ENCODE results near the gene EPHB2.
A peak's percentile ranks its signal among the peaks of the same experiment; 100 is the strongest.

EPHB2 gene

DNA sequence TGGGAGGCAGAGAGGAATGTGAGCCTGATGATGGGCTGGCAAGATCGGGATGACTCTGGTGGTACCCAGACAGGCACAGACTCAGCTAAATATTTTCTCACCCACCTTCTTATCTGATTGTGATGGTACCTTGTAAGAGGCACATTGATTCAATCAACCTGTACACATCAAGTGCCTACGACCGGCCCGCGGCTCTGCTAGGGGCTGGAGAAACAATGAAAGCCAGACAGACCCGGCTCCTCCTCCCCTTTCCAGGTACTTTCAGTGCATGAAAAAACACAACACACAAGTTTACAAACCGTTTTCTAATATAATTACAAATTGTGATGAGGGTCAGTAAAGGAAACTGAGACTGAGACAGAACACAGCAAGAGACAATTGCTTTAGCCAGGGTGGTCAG, 147.0 kb downstream of the EPHB2 start:
- Histone ChIP-seq H3K9me3 (ENCODE audit: control insufficient read depth, low read length) (no peaks in the 10 kb centered on the region), H3K9ac (ENCODE audit: low read length) (no peak overlapping the region), H3K4me1 (ENCODE audit: control insufficient read depth, insufficient read depth, low read length) (peaks cover 2% of the 10 kb centered on the region), H3K27me3 (replicated peaks; ENCODE audit: control insufficient read depth, insufficient read depth, low read length) (peaks cover 21% of the 10 kb centered on the region), H3K36me3 (ENCODE audit: control insufficient read depth, insufficient read depth, low read length, severe bottlenecking) (no peaks in the 10 kb centered on the region), H3K4me3 (ENCODE audit: low read length) (no peak overlapping the region)
- no peak for DNase-seq (ENCODE audit: low read depth)

DNA sequence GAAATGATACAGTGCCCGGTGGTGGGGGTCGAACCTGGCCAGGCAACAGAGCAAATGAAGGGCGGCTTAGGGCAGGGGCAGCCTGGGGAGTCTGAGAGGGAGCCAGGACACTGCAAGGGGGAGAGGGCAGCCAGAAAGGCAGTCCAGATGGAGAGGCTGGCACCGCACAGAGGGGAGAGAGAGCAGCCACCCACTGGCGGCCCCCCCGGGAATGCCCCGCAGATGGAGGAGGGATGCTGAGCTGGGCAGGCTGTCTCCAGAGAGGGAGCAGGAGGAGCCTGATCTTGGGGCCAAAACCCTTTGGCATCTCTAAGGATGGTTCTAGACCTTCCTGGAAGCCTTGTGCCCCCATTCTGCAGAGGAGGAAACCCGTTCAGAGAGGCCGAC, 149.8 kb downstream of the EPHB2 start:
- Histone ChIP-seq H3K36me3 (ENCODE audit: control insufficient read depth, insufficient read depth, low read length, severe bottlenecking) (no peaks in the 10 kb centered on the region), H3K4me1 (ENCODE audit: control insufficient read depth, insufficient read depth, low read length) (peaks cover 2% of the 10 kb centered on the region), H3K4me3 (ENCODE audit: low read length) (no peak overlapping the region), H3K9me3 (ENCODE audit: control insufficient read depth, low read length) (no peaks in the 10 kb centered on the region), H3K9ac (ENCODE audit: low read length) (no peak overlapping the region), H3K27me3 (replicated peaks; ENCODE audit: control insufficient read depth, insufficient read depth, low read length) (peaks cover 15% of the 10 kb centered on the region)
- DNase-seq (ENCODE audit: low read depth): no peak

DNA sequence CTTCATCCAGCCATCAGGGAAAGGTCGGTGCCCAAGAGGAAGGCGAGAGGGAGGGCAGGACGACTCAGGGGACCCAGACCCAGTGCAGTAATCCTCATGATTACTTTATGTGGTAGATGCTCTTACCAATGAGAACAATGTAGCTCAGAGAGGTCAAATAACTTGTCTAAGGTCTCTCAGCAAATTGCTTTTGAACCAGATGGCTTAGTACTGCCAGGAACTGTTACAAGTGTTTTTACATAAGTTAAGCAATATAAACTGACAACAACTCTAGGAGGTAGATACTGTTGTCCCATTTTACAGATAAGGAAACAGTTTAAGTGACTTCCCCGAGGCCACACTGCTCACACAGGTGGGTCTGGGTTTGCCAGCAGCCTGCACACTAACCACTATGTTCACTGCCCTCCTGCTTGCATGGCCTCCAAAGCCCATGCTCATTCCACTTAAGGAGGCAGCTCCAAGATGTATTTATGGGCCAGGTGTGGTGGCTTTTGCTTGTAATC, 150.3 kb downstream of the EPHB2 start:
- Histone ChIP-seq H3K9me3 (ENCODE audit: control insufficient read depth, low read length) (no peaks in the 10 kb centered on the region), H3K4me1 (ENCODE audit: control insufficient read depth, insufficient read depth, low read length) (peaks cover 2% of the 10 kb centered on the region), H3K4me3 (ENCODE audit: low read length) (no peak overlapping the region), H3K36me3 (ENCODE audit: control insufficient read depth, insufficient read depth, low read length, severe bottlenecking) (no peaks in the 10 kb centered on the region), H3K27me3 (replicated peaks; ENCODE audit: control insufficient read depth, insufficient read depth, low read length) (peaks cover 19% of the 10 kb centered on the region), H3K9ac (ENCODE audit: low read length) (no peak overlapping the region)
- DNase-seq (ENCODE audit: low read depth): no peak

DNA sequence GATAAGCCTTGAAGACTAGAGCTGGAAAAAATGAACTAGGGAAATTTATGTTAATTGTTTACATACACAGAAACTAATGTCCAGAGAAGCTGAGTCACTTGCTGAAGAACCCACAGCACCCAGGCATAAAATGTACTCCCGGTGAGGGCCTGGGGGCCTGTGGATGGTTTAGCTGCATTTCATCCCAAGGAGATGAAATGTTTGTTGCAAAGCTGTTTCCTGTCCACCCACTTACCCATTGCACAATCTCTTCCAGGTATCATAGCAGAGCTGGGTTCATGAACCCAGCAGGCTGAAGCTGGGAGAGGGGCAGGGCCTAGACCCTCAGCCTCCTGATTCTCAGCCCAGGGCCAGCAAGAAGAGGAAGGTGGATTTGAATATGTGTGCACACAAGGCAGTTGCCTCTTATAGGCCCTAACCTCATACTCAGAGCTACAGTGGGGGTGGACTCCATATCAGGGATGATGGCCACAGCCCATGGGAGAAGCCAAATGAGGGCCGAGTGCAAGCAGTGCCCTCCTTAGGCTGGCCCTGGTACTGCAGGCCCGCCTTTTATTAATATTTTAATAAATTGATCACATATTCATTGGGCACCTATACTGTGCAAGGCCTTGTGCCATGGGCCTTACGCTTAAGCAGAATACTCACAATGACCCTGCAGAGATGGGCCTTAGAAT, 151.3 kb downstream of the EPHB2 start:
- Histone ChIP-seq H3K9me3 (ENCODE audit: control insufficient read depth, low read length) (no peaks in the 10 kb centered on the region), H3K4me3 (ENCODE audit: low read length) (no peak overlapping the region), H3K27me3 (replicated peaks; ENCODE audit: control insufficient read depth, insufficient read depth, low read length) (peaks cover 15% of the 10 kb centered on the region), H3K36me3 (ENCODE audit: control insufficient read depth, insufficient read depth, low read length, severe bottlenecking) (no peaks in the 10 kb centered on the region), H3K4me1 (ENCODE audit: control insufficient read depth, insufficient read depth, low read length) (peaks cover 2% of the 10 kb centered on the region), H3K9ac (ENCODE audit: low read length) (no peak overlapping the region)
- DNase-seq (ENCODE audit: low read depth): peak; percentile 66

DNA sequence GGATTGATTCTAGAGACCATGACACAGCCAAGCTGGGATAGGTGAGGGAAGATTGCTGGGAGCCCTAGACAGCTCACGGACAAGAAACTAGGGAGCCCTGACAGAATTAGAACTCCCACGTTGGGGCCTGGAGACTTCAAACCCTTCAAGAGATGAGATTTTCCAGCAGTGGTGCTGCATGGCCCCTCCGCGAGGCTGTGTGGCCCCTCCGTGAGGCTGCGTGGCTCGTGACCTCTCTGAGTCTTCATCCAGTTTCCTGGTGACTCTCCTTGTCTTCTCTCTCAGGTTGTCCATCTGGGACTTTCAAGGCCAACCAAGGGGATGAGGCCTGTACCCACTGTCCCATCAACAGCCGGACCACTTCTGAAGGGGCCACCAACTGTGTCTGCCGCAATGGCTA, 152.1 kb downstream of the EPHB2 start:
- Histone ChIP-seq H3K9ac (ENCODE audit: low read length) (no peak overlapping the region), H3K36me3 (ENCODE audit: control insufficient read depth, insufficient read depth, low read length, severe bottlenecking) (no peaks in the 10 kb centered on the region), H3K4me1 (ENCODE audit: control insufficient read depth, insufficient read depth, low read length) (peaks cover 2% of the 10 kb centered on the region), H3K27me3 (replicated peaks; ENCODE audit: control insufficient read depth, insufficient read depth, low read length) (peaks cover 11% of the 10 kb centered on the region), H3K9me3 (ENCODE audit: control insufficient read depth, low read length) (peaks cover under 1% of the 10 kb centered on the region), H3K4me3 (ENCODE audit: low read length) (no peak overlapping the region)
- DNase-seq (ENCODE audit: low read depth): no peak

DNA sequence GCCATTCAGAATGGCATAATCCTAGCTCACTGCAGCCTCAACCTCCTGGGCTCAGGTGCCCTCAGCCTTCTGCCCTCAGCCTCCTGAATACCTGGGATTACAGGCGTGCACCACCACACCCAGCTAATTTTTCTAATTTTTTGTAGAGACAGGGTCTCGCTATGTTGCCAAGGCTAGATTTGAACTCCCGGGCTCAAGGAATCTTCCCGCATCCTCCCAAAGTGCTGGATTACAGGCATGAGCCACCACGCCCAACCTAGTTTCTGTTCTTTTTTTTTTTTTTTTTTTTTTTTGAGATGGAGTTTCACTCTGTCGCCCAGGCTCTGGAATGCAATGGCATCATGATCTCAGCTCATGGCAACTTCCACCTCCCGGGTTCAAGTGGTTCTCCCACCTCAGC, 153.1 kb downstream of the EPHB2 start:
- no peaks in the 10 kb centered on the region for H3K36me3 ChIP-seq (ENCODE audit: control insufficient read depth, insufficient read depth, low read length, severe bottlenecking)
- peaks cover 2% of the 10 kb centered on the region for H3K4me1 ChIP-seq (ENCODE audit: control insufficient read depth, insufficient read depth, low read length)
- DNase-seq (ENCODE audit: low read depth): no peak
- peaks cover 8% of the 10 kb centered on the region for H3K27me3 ChIP-seq (replicated peaks; ENCODE audit: control insufficient read depth, insufficient read depth, low read length)
- no peak overlapping the region for H3K4me3 ChIP-seq (ENCODE audit: low read length)
- no peak overlapping the region for H3K9ac ChIP-seq (ENCODE audit: low read length)
- H3K9me3 ChIP-seq (ENCODE audit: control insufficient read depth, low read length): peaks cover 7% of the 10 kb centered on the region

DNA sequence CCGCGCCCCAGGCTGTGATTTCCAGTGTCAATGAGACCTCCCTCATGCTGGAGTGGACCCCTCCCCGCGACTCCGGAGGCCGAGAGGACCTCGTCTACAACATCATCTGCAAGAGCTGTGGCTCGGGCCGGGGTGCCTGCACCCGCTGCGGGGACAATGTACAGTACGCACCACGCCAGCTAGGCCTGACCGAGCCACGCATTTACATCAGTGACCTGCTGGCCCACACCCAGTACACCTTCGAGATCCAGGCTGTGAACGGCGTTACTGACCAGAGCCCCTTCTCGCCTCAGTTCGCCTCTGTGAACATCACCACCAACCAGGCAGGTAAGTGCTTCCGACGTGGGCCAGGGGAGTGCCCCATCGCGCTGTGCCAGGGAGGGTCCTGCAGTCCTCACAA, 154.2 kb downstream of the EPHB2 start:
- no peak for DNase-seq (ENCODE audit: low read depth)
- Histone ChIP-seq H3K4me3 (ENCODE audit: low read length) (no peak overlapping the region), H3K4me1 (ENCODE audit: control insufficient read depth, insufficient read depth, low read length) (peaks cover 2% of the 10 kb centered on the region), H3K36me3 (ENCODE audit: control insufficient read depth, insufficient read depth, low read length, severe bottlenecking) (no peaks in the 10 kb centered on the region), H3K9me3 (ENCODE audit: control insufficient read depth, low read length) (peaks cover 7% of the 10 kb centered on the region), H3K9ac (ENCODE audit: low read length) (no peak overlapping the region), H3K27me3 (replicated peaks; ENCODE audit: control insufficient read depth, insufficient read depth, low read length) (peaks cover 6% of the 10 kb centered on the region)

DNA sequence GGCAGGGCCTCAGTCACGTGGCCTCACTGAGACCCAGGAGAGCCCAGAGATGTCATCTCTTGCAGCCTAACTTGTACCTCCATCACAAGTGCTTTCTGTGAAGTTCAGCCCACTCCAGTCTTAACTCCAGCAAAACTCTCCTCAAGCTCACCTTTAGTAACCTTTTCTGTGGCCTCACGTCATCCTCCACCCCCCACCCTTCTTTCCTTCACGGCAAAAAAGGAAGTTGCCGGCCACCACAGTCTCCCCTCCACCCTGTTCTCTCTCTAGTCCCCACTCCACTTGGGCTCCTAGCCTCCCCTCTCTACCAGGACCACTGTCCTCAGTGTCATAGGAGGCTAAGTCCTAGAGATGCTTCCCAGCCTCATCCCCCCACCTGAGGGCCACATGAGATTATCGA, 155.1 kb downstream of the EPHB2 start:
- H3K36me3 ChIP-seq (ENCODE audit: control insufficient read depth, insufficient read depth, low read length, severe bottlenecking): no peaks in the 10 kb centered on the region
- peaks cover 7% of the 10 kb centered on the region for H3K9me3 ChIP-seq (ENCODE audit: control insufficient read depth, low read length)
- peaks cover 2% of the 10 kb centered on the region for H3K4me1 ChIP-seq (ENCODE audit: control insufficient read depth, insufficient read depth, low read length)
- DNase-seq (ENCODE audit: low read depth): no peak
- H3K27me3 ChIP-seq (replicated peaks; ENCODE audit: control insufficient read depth, insufficient read depth, low read length): peaks cover 5% of the 10 kb centered on the region
- H3K4me3 ChIP-seq (ENCODE audit: low read length): no peak overlapping the region
- H3K9ac ChIP-seq (ENCODE audit: low read length): no peak overlapping the region

DNA sequence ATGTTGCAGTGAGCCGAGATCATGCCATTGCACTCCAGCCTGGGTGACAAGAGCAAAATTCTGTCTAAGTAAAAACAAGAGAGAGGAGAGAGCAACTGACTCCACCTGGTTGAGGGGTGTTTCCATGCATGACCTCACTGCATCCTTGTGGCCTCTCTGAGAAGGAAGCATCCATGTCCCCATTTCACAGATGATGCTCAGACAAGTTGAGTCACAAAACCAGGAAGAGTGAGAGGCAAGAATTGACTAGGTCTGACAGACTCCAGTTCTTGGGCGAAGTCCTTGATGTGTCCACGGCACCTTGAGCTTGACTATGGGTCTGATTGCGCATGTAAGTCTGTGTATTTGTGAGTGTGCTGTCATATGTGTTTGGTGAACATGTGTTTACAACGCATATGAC, 156.2 kb downstream of the EPHB2 start:
- peaks cover 5% of the 10 kb centered on the region for H3K27me3 ChIP-seq (replicated peaks; ENCODE audit: control insufficient read depth, insufficient read depth, low read length)
- peaks cover 2% of the 10 kb centered on the region for H3K4me1 ChIP-seq (ENCODE audit: control insufficient read depth, insufficient read depth, low read length)
- DNase-seq (ENCODE audit: low read depth): no peak
- H3K9me3 ChIP-seq (ENCODE audit: control insufficient read depth, low read length): peaks cover 7% of the 10 kb centered on the region
- H3K4me3 ChIP-seq (ENCODE audit: low read length): no peak overlapping the region
- no peaks in the 10 kb centered on the region for H3K36me3 ChIP-seq (ENCODE audit: control insufficient read depth, insufficient read depth, low read length, severe bottlenecking)
- no peak overlapping the region for H3K9ac ChIP-seq (ENCODE audit: low read length)

DNA sequence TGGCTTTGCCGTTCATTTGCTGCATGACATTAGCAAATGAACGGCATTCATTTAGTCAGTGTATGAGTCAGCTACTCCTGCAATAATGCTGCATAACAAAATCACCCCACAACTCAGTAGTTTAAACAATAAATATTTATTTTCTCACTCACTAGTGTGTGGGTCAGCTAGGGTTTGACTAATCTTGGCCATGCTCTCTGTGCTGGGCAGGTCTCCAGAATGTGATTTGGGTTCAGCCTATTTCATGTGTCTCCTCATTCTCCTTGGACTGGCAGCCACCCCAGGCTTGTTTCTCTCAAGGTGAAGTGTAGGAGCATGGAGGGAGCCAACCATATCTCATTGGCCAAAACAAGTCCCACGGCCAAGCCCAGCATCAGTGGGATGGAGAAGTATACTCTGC, 157.7 kb downstream of the EPHB2 start:
- no peak overlapping the region for H3K9ac ChIP-seq (ENCODE audit: low read length)
- DNase-seq (ENCODE audit: low read depth): no peak
- H3K9me3 ChIP-seq (ENCODE audit: control insufficient read depth, low read length): peaks cover 7% of the 10 kb centered on the region
- H3K27me3 ChIP-seq (replicated peaks; ENCODE audit: control insufficient read depth, insufficient read depth, low read length): peaks cover 5% of the 10 kb centered on the region
- H3K4me1 ChIP-seq (ENCODE audit: control insufficient read depth, insufficient read depth, low read length): no peaks in the 10 kb centered on the region
- no peak overlapping the region for H3K4me3 ChIP-seq (ENCODE audit: low read length)
- H3K36me3 ChIP-seq (ENCODE audit: control insufficient read depth, insufficient read depth, low read length, severe bottlenecking): no peaks in the 10 kb centered on the region

DNA sequence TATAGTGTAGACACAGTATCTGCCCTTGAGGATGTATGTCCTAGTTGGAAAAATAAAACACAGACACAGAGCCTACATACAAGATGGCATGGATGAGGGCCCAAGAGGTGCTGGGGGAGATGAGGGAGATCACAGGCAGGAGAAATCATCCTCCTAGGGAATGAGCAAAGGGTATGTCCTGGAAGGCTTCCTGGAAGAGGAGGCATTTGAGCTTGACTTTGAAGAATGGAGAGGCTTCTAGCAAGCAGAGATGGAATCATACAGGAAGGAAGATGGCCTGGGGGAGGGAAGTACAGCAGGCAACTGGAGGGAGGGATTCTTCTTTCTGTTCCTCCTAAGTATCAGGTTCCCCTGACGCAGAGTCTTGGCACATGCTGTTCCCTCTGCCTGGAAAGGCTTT, 158.7 kb downstream of the EPHB2 start:
- Histone ChIP-seq H3K9ac (ENCODE audit: low read length) (no peak overlapping the region), H3K4me1 (ENCODE audit: control insufficient read depth, insufficient read depth, low read length) (no peaks in the 10 kb centered on the region), H3K27me3 (replicated peaks; ENCODE audit: control insufficient read depth, insufficient read depth, low read length) (peaks cover 5% of the 10 kb centered on the region), H3K36me3 (ENCODE audit: control insufficient read depth, insufficient read depth, low read length, severe bottlenecking) (no peaks in the 10 kb centered on the region), H3K4me3 (ENCODE audit: low read length) (no peak overlapping the region), H3K9me3 (ENCODE audit: control insufficient read depth, low read length) (peaks cover 7% of the 10 kb centered on the region)
- no peak for DNase-seq (ENCODE audit: low read depth)
